Panc1 (cell line): ENCODE results near the gene CEBPA. TPM values are rescaled to one million over a fixed set of nuclear protein-coding genes. Genes with fewer than 3 reads are reported as not detected.

Source experiments
- ATAC-seq: fragments of 200-7000 bp; cut with Tn5 transposase; 2 replicates; pipeline ENCODE4 v1.9.1; 2020; ENCODE audit warnings: mild to moderate bottlenecking, moderate library complexity
- BruUV-seq: library from RNA; stranded (reverse); fragments of 400-500 nt; replicated peaks from 2 replicates; lab custom pipeline; 2021; lab: Mats Ljungman, UMichigan
- CTCF ChIA-PET: fragments of 300-600 bp; sonication (Branson Sonifier 250); formaldehyde crosslinking; loops from one replicate; lab custom pipeline; 2022; ENCODE audit warnings: antibody characterized with exemption; lab: Charles Lee
- POLR2A ChIA-PET: fragments of 300-600 bp; sonication (Branson Sonifier 250); formaldehyde crosslinking; loops from one replicate; lab custom pipeline; 2022; ENCODE audit warnings: antibody characterized with exemption; lab: Charles Lee
- DNase-seq: peaks from one replicate; pipeline ENCODE4 v3.0.0-alpha.2; 2010; ENCODE audit warnings: low read depth, low spot score
- H3K27ac ChIP-seq: 2 replicates; pipeline ENCODE4 v1.5.1; 2011; ENCODE audit warnings: mild to moderate bottlenecking, low read length, inconsistent platforms
- H3K27me3 ChIP-seq: fragments of 200-500 bp; sonication (Bioruptor generic); 2 replicates; pipeline ENCODE4 v1.6.0; 2014; ENCODE audit warnings: low read length, inconsistent platforms; ENCODE audit not compliant: control insufficient read depth, insufficient read depth
- H3K36me3 ChIP-seq: fragments of 200-500 bp; sonication (Bioruptor generic); 2 replicates; pipeline ENCODE4 v1.5.1; 2014; ENCODE audit warnings: inconsistent platforms, mild to moderate bottlenecking, low read length, moderate library complexity; ENCODE audit not compliant: control insufficient read depth, insufficient read depth
- H3K4me1 ChIP-seq: 2 replicates; pipeline ENCODE4 v1.5.1; 2011; ENCODE audit warnings: inconsistent platforms, mild to moderate bottlenecking, low read length, moderate library complexity; ENCODE audit not compliant: control insufficient read depth, insufficient read depth
- H3K4me3 ChIP-seq, 2 experiments: 2 replicates each; pipeline ENCODE4 v1.5.1; 2011 to 2012; ENCODE audit warnings: low read depth in 2 of 2, low read length in 2 of 2, mild to moderate bottlenecking in 2 of 2, inconsistent platforms in 1 of 2, moderate library complexity in 1 of 2
- H3K9me3 ChIP-seq: fragments of 200-500 bp; sonication (Bioruptor generic); 2 replicates; pipeline ENCODE4 v1.5.1; 2014; ENCODE audit warnings: low read depth, mild to moderate bottlenecking, inconsistent platforms, low read length, moderate library complexity; ENCODE audit not compliant: control insufficient read depth, insufficient read depth
- POLR2AphosphoS5 ChIP-seq: IDR thresholded peaks from 2 replicates; pipeline ENCODE4 v1.6.1; 2012; ENCODE audit warnings: mild to moderate bottlenecking, low read depth, low read length, moderate library complexity
- REST ChIP-seq, 2 experiments: IDR thresholded peaks; 2 replicates each; pipeline ENCODE4 v1.6.1; 2011 to 2012; ENCODE audit warnings: low read depth in 2 of 2, control low read depth in 1 of 2, low read length in 1 of 2, mild to moderate bottlenecking in 1 of 2, moderate library complexity in 1 of 2; ENCODE audit not compliant: insufficient read depth in 1 of 2
- SIN3A ChIP-seq: IDR thresholded peaks from 2 replicates; pipeline ENCODE4 v1.6.1; 2012; ENCODE audit warnings: low read depth, mild to moderate bottlenecking, low read length, moderate library complexity, borderline replicate concordance; ENCODE audit not compliant: insufficient read depth
- TCF7L2 ChIP-seq: IDR thresholded peaks from 2 replicates; pipeline ENCODE4 v1.6.1; 2011; ENCODE audit warnings: mild to moderate bottlenecking, low read depth, low read length, inconsistent platforms
- in situ Hi-C: cut with HindIII; loops from 2 replicates; pipeline ENCODE4 v1.10.0; 2016; ENCODE audit warnings: low sequenced_read_pairs, low pct_unique_long_range_greater_than_20kb
- intact Hi-C: fragments of 100-400 bp; cut with micrococcal nuclease; formaldehyde crosslinking; loops from one replicate; pipeline ENCODE4 v1.10.0; 2022; ENCODE audit not compliant: unreplicated experiment
- total RNA-seq: library from RNA; stranded (reverse); gene quantifications from one replicate; pipeline ENCODE4 v1.2.1, GENCODE V29; 2021; ENCODE audit not compliant: unreplicated experiment
- TF ChIP-seq, protein P1 (sequence below): fragments of 450-650 bp; IDR thresholded peaks from 2 replicates; pipeline ENCODE4 v1.5.1; 2017; ENCODE audit warnings: mild to moderate bottlenecking

The CEBPA gene
- total RNA-seq, 1 experiment from 2014 or later: 1.6 TPM

DNA sequence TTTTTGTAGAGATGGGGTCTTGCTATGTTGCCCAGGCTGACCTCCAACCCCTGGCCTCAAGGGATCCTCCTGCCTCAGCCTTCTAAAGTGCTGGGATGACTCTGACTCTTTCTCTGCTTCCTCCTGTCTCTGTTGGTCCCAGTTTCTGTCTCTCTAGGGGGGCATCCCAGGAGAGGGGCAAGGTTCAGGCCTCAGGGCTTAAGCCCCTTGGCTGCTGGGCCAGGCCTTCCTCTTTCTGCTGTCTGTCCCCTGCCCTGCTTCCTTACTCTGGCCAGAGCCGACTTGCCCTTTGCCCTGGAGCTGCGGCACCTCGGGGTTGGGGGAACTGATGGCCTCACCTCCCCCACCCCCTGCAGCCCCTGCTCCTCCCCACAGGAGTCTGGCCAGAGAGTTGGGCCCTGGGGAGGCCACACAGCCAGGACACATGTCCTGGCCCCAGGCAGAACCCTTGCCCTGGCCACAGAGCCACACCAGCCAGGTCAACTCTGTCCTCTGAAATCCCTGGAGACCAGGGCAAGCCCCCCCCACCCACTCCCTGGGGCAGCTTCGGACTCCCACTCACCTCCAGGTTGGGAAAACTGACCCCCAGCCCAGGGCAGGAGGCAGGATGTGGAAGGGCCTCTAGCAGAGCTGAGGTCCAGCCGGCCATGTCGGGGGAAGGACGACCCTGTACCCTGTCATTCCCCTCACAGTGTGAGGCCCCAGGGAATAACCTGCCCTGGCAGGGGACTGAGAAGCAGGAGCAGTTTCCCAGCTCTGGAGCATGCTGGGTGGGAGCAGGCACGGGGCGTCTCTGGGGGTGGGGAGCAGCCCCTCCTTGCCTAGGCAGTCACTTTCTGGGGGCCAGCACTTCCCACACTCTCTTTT is 23.7 kb downstream of the CEBPA start:
- POLR2A ChIA-PET: no interaction called here
- ATAC-seq (no peak), DNase-seq (no peak)
- H3K9me3 ChIP-seq: no peaks in the 10 kb centered on the region
- TF ChIP-seq REST (IDR thresholded peaks at IDR 0.05; ENCODE audit: insufficient read depth in 1 of 2, low read depth in 2 of 2, low read length in 1 of 2) (no peak), TCF7L2 (no peak), SIN3A (no peak), POLR2AphosphoS5 (no peak)
- TF ChIP-seq, protein P1, sequence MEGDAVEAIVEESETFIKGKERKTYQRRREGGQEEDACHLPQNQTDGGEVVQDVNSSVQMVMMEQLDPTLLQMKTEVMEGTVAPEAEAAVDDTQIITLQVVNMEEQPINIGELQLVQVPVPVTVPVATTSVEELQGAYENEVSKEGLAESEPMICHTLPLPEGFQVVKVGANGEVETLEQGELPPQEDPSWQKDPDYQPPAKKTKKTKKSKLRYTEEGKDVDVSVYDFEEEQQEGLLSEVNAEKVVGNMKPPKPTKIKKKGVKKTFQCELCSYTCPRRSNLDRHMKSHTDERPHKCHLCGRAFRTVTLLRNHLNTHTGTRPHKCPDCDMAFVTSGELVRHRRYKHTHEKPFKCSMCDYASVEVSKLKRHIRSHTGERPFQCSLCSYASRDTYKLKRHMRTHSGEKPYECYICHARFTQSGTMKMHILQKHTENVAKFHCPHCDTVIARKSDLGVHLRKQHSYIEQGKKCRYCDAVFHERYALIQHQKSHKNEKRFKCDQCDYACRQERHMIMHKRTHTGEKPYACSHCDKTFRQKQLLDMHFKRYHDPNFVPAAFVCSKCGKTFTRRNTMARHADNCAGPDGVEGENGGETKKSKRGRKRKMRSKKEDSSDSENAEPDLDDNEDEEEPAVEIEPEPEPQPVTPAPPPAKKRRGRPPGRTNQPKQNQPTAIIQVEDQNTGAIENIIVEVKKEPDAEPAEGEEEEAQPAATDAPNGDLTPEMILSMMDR: no peak
- H3K36me3 ChIP-seq: no peaks in the 10 kb centered on the region
- no peak overlapping the region for H3K4me3 ChIP-seq
- H3K27ac ChIP-seq: no peak overlapping the region
- in situ Hi-C loops (no loop called here), intact Hi-C loops (no loop called here)
- H3K27me3 ChIP-seq: no peaks in the 10 kb centered on the region
- BruUV-seq: no TSS peak
- CTCF ChIA-PET: no interaction called here
- H3K4me1 ChIP-seq: peaks cover 10% of the 10 kb centered on the region

DNA sequence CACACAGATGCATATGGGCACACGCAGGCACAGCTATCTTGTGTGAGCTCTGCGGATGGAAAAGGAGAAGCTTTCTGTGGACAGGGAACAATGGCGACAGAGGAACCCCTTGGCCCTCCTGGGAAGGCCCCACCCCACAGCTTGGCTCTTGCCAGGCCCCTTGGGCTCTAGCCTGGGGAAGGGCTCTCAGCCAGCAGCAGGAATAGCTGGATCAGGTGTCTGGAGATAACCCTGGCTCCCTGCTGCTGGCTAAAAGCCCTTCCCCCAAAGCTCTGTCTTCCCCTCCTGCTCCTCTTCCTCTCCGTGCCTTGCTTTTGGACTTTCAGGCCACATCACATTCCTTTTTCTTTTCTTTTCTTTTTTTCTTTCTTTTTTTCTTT is 24.3 kb downstream of the CEBPA start:
- H3K27ac ChIP-seq: no peak overlapping the region
- BruUV-seq: no TSS peak
- in situ Hi-C loops (no loop called here), intact Hi-C loops (no loop called here)
- ChIA-PET CTCF (no interaction called here), POLR2A (no interaction called here)
- DNase-seq: no peak
- TF ChIP-seq, protein P1: no peak
- no peak for TF ChIP-seq TCF7L2
- no peak for TF ChIP-seq REST (IDR thresholded peaks at IDR 0.05; ENCODE audit: insufficient read depth in 1 of 2, low read depth in 2 of 2, low read length in 1 of 2)
- no peak for TF ChIP-seq SIN3A
- no peak for TF ChIP-seq POLR2AphosphoS5
- H3K4me1 ChIP-seq: peaks cover 10% of the 10 kb centered on the region
- H3K27me3 ChIP-seq: no peaks in the 10 kb centered on the region
- H3K36me3 ChIP-seq: no peaks in the 10 kb centered on the region
- ATAC-seq: no peak
- H3K4me3 ChIP-seq: no peak overlapping the region
- H3K9me3 ChIP-seq: no peaks in the 10 kb centered on the region
